ENCODE results near the gene FMOD. TPM values are rescaled to one million over a fixed set of nuclear protein-coding genes. Genes with fewer than 3 reads are reported as not detected.

FMOD gene
- total RNA-seq, 1 experiment from 2014 or later = not detected

DNA sequence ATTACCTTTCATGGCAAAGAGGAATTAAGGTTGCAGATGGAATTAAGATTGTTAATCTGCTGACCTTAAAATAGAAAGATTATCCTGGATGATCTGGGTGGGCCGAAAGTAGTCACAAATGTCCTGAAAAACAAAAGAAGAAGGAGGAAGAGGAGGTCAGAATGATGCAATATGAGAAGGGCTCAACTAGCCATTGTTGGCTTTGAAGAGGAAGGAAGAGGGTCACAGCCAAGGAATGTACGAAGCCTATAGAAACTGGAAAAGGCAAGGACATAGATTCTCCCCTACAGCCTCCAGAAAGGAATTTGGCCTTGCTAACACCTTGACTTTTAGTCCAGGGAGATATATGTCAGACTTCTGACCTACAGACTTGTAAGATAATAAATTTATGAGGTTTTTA, 39.4 kb upstream of the FMOD start:
- intact Hi-C loops (cut with micrococcal nuclease; ENCODE audit: unreplicated experiment) = no loop called here
- DNase-seq = no peak

DNA sequence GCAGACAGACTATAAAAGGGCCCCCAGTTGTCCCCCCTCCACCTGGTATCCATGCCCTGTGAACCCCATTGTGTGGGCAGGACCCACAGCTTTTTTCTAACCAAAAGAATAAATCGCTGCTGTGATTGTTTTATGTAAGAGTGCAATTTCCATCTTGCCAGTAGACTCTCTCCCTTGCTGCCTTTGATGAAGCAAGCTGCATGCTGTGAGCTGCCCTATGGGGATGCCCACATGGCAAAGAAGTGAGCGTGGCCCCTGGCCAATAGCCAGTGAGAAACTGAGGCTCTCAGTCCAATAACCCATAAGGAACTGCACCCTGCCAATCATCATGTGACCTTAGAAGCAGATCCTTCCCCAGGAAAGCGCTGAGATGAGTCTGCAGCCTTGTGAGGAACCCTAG, 37.8 kb upstream of the FMOD start:
- H3K27ac ChIP-seq = no peak overlapping the region
- H3K27me3 ChIP-seq (ENCODE audit: insufficient read depth, low read depth) = peaks cover 75% of the 10 kb centered on the region
- no peaks in the 10 kb centered on the region for H3K79me2 ChIP-seq (ENCODE audit: low read depth)
- TF ChIP-seq, protein P1, sequence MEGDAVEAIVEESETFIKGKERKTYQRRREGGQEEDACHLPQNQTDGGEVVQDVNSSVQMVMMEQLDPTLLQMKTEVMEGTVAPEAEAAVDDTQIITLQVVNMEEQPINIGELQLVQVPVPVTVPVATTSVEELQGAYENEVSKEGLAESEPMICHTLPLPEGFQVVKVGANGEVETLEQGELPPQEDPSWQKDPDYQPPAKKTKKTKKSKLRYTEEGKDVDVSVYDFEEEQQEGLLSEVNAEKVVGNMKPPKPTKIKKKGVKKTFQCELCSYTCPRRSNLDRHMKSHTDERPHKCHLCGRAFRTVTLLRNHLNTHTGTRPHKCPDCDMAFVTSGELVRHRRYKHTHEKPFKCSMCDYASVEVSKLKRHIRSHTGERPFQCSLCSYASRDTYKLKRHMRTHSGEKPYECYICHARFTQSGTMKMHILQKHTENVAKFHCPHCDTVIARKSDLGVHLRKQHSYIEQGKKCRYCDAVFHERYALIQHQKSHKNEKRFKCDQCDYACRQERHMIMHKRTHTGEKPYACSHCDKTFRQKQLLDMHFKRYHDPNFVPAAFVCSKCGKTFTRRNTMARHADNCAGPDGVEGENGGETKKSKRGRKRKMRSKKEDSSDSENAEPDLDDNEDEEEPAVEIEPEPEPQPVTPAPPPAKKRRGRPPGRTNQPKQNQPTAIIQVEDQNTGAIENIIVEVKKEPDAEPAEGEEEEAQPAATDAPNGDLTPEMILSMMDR (conservative IDR thresholded peaks at IDR 0.05) = no peak
- TF ChIP-seq EZH2 (IDR thresholded peaks at IDR 0.05; ENCODE audit: low read depth) = no peak
- no peaks in the 10 kb centered on the region for H3K4me1 ChIP-seq (replicated peaks; ENCODE audit: insufficient read depth)
- no TSS peak for BruUV-seq (replicated peaks)
- H3K36me3 ChIP-seq (ENCODE audit: low read depth) = no peaks in the 10 kb centered on the region
- no peaks in the 10 kb centered on the region for H3K9me2 ChIP-seq (ENCODE audit: insufficient read depth)
- no peaks in the 10 kb centered on the region for H3K9me3 ChIP-seq (ENCODE audit: insufficient read depth, low read depth)
- POLR2A ChIA-PET (ENCODE audit: unreplicated experiment) = no interaction called here
- H3K4me3 ChIP-seq = no peak overlapping the region
- H4K20me1 ChIP-seq (ENCODE audit: insufficient read depth) = no peaks in the 10 kb centered on the region
- no peak overlapping the region for H3K4me2 ChIP-seq
- intact Hi-C loops (cut with micrococcal nuclease; ENCODE audit: unreplicated experiment) = no loop called here
- CTCF ChIA-PET = interaction anchor here (0.5 kb wide), 1 partner anchor 121 kb away, joined by 3 read pairs; no protein-coding TSS in a partner anchor
- DNase-seq = no peak
- H3F3A ChIP-seq (ENCODE audit: insufficient read depth, low read depth) = no peaks in the 10 kb centered on the region
- no peak overlapping the region for H2AFZ ChIP-seq

More for the DNA sequence above, 39.4 kb upstream of the FMOD start:
- ChIA-PET POLR2A (ENCODE audit: unreplicated experiment) (no interaction called here), CTCF (no interaction called here)
- no peaks in the 10 kb centered on the region for H3K9me2 ChIP-seq (ENCODE audit: insufficient read depth)
- no peaks in the 10 kb centered on the region for H3K4me1 ChIP-seq (replicated peaks; ENCODE audit: insufficient read depth)
- H3K36me3 ChIP-seq (ENCODE audit: low read depth) = no peaks in the 10 kb centered on the region
- TF ChIP-seq, protein P1 (conservative IDR thresholded peaks at IDR 0.05) = no peak
- no peak for TF ChIP-seq EZH2 (IDR thresholded peaks at IDR 0.05; ENCODE audit: low read depth)
- H3K27me3 ChIP-seq (ENCODE audit: insufficient read depth, low read depth) = peaks cover 75% of the 10 kb centered on the region
- no peaks in the 10 kb centered on the region for H4K20me1 ChIP-seq (ENCODE audit: insufficient read depth)
- no peaks in the 10 kb centered on the region for H3K9me3 ChIP-seq (ENCODE audit: insufficient read depth, low read depth)
- H3K27ac ChIP-seq = no peak overlapping the region
- no peaks in the 10 kb centered on the region for H3K79me2 ChIP-seq (ENCODE audit: low read depth)
- H2AFZ ChIP-seq = no peak overlapping the region
- no TSS peak for BruUV-seq (replicated peaks)
- no peak overlapping the region for H3K4me2 ChIP-seq
- H3F3A ChIP-seq (ENCODE audit: insufficient read depth, low read depth) = no peaks in the 10 kb centered on the region
- H3K4me3 ChIP-seq = no peak overlapping the region

DNA sequence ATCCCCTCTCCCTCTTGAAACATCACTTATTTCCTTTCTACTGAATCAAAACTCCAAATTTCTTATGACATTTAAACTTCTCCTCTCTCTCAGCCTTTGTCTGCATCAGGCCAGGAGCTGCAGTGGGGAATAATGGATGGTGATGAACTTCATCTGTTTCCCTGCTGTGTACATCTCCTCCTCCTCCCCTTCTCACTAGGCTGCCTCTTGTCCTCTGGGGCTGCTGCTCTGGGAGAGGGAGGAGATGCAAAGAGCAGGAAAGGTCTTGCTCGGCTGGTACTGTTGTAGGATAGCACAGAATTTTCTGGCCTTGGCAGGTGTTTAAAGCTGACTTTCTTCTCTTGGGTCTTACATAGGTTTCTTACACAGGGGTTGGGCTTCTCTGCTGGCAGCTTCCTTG, 31.1 kb upstream of the FMOD start:
- H3K36me3 ChIP-seq (ENCODE audit: low read depth) = no peaks in the 10 kb centered on the region
- no peaks in the 10 kb centered on the region for H3K9me3 ChIP-seq (ENCODE audit: insufficient read depth, low read depth)
- H3K27me3 ChIP-seq (ENCODE audit: insufficient read depth, low read depth) = peaks cover 73% of the 10 kb centered on the region
- POLR2A ChIA-PET (ENCODE audit: unreplicated experiment) = no interaction called here
- no peak overlapping the region for H3K4me2 ChIP-seq
- H2AFZ ChIP-seq = no peak overlapping the region
- H3F3A ChIP-seq (ENCODE audit: insufficient read depth, low read depth) = no peaks in the 10 kb centered on the region
- no peak for DNase-seq
- CTCF ChIA-PET = no interaction called here
- no peaks in the 10 kb centered on the region for H3K4me1 ChIP-seq (replicated peaks; ENCODE audit: insufficient read depth)
- no peaks in the 10 kb centered on the region for H3K9me2 ChIP-seq (ENCODE audit: insufficient read depth)
- intact Hi-C loops (cut with micrococcal nuclease; ENCODE audit: unreplicated experiment) = no loop called here
- BruUV-seq (replicated peaks) = no TSS peak
- no peak for TF ChIP-seq EZH2 (IDR thresholded peaks at IDR 0.05; ENCODE audit: low read depth)
- TF ChIP-seq, protein P1 (conservative IDR thresholded peaks at IDR 0.05) = no peak
- no peak overlapping the region for H3K27ac ChIP-seq
- H3K4me3 ChIP-seq = no peak overlapping the region
- no peaks in the 10 kb centered on the region for H4K20me1 ChIP-seq (ENCODE audit: insufficient read depth)
- no peaks in the 10 kb centered on the region for H3K79me2 ChIP-seq (ENCODE audit: low read depth)

Measured in PC-9 (cell line).